ENCODE data around the gene MYO5B.

GRCh38 chr18:49910019-49910418, 284.9 kb downstream of the MYO5B start:
- TF ChIP-seq E2F5 (CRISPR knock-in tag; IDR thresholded peaks at IDR 0.05) (no peak), RAD51 (IDR thresholded peaks at IDR 0.05; ENCODE audit: borderline replicate concordance, low read depth) (no peak), KLF13 (tag; IDR thresholded peaks at IDR 0.05; ENCODE audit: borderline replicate concordance, low read depth) (no peak), TBP (optimal IDR thresholded peaks at IDR 0.05; ENCODE audit: low read depth, low read length) (no peak), KDM2B (CRISPR knock-in tag; IDR thresholded peaks at IDR 0.05) (no peak), CTCF (IDR thresholded peaks at IDR 0.05 in 2 of 3, conservative IDR thresholded peaks at IDR 0.05 in 1 of 3; ENCODE audit: insufficient read depth in 2 of 3, low read depth in 1 of 3, low read length in 3 of 3) (no peak), STAT5B (CRISPR knock-in tag; IDR thresholded peaks at IDR 0.05) (no peak), POLR2AphosphoS5 (IDR thresholded peaks at IDR 0.05; ENCODE audit: control insufficient read depth, insufficient read depth, low read depth, low read length) (no peak)
